PC-3 (cell line): ENCODE results near the gene USP17L12. TPM values are rescaled to one million over a fixed set of nuclear protein-coding genes. Genes with fewer than 3 reads are reported as not detected.
"Not testable (repeated sequence)": the region's sequence is repeated elsewhere in the genome, so short reads cannot be mapped to it uniquely, and the experiment has no call there.

ENCODE experiments used
- ATAC-seq: fragments of 200-7000 bp; cut with Tn5 transposase; 2 replicates; pipeline ENCODE4 v1.9.1; 2020; ENCODE audit warnings: mild to moderate bottlenecking, moderate library complexity
- BruUV-seq: library from RNA; stranded (reverse); fragments of 400-500 nt; replicated peaks from 2 replicates; lab custom pipeline; 2021; lab: Mats Ljungman, UMichigan
- CTCF ChIA-PET: fragments of 300-600 bp; sonication (Branson Sonifier 250); formaldehyde crosslinking; loops from one replicate; lab custom pipeline; 2022; ENCODE audit warnings: antibody characterized with exemption; lab: Charles Lee
- POLR2A ChIA-PET: fragments of 300-600 bp; sonication (Branson Sonifier 250); formaldehyde crosslinking; loops from one replicate; lab custom pipeline; 2022; ENCODE audit warnings: antibody characterized with exemption; ENCODE audit not compliant: unreplicated experiment; lab: Charles Lee
- DNase-seq: peaks from one replicate; pipeline ENCODE4 v3.0.0-alpha.2; 2015
- H2AFZ ChIP-seq: fragments of 300-600 bp; sonication (generic); 2 replicates; pipeline ENCODE4 v1.6.0; 2016; ENCODE audit warnings: antibody characterized with exemption, low read length
- H3F3A ChIP-seq: fragments of 300-600 bp; sonication (generic); one replicate; pipeline ENCODE4 v1.6.0; 2017; ENCODE audit warnings: antibody characterized with exemption, low read length, control low read depth, mild to moderate bottlenecking; ENCODE audit not compliant: unreplicated experiment
- H3K27ac ChIP-seq: fragments of 300-600 bp; sonication (generic); 2 replicates; pipeline ENCODE4 v1.5.1; 2016; ENCODE audit warnings: mild to moderate bottlenecking, low read length
- H3K27me3 ChIP-seq: fragments of 300-600 bp; sonication (generic); 2 replicates; pipeline ENCODE4 v1.6.1; 2016; ENCODE audit warnings: low read length, mixed read lengths
- H3K36me3 ChIP-seq: fragments of 300-600 bp; sonication (generic); 2 replicates; pipeline ENCODE4 v1.6.1; 2016; ENCODE audit warnings: low read depth, mixed run types, low read length, mixed read lengths
- H3K4me1 ChIP-seq: fragments of 300-600 bp; sonication (generic); 2 replicates; pipeline ENCODE4 v1.5.1; 2016; ENCODE audit warnings: low read length; ENCODE audit not compliant: insufficient read depth
- H3K4me2 ChIP-seq: fragments of 300-600 bp; sonication (generic); 2 replicates; pipeline ENCODE4 v1.6.0; 2016; ENCODE audit warnings: low read length
- H3K4me3 ChIP-seq: fragments of 300-600 bp; sonication (generic); 2 replicates; pipeline ENCODE4 v1.5.1; 2016; ENCODE audit warnings: mild to moderate bottlenecking, low read length, mixed read lengths
- H3K79me2 ChIP-seq: fragments of 300-600 bp; sonication (generic); 2 replicates; pipeline ENCODE4 v1.6.1; 2017; ENCODE audit warnings: low read length, mixed read lengths
- H3K9ac ChIP-seq: fragments of 300-600 bp; sonication (generic); 2 replicates; pipeline ENCODE4 v1.6.0; 2016; ENCODE audit warnings: mild to moderate bottlenecking, low read length
- H3K9me2 ChIP-seq: fragments of 300-600 bp; sonication (generic); replicated peaks from 2 replicates; pipeline ENCODE4 v1.6.1; 2016; ENCODE audit warnings: mixed run types, low read length, mixed read lengths
- H3K9me3 ChIP-seq: fragments of 300-600 bp; sonication (generic); 2 replicates; pipeline ENCODE4 v1.6.1; 2016; ENCODE audit warnings: low read length, mixed read lengths
- H4K20me1 ChIP-seq: fragments of 300-600 bp; sonication (generic); 2 replicates; pipeline ENCODE4 v1.6.1; 2016; ENCODE audit warnings: low read length, mixed read lengths
- intact Hi-C: fragments of 100-400 bp; cut with micrococcal nuclease; formaldehyde crosslinking; loops from 2 replicates; pipeline ENCODE4 v1.9.0; 2023
- total RNA-seq: library from RNA; depleted of rRNA; stranded (reverse); fragments of >200 nt; gene quantifications from 2 replicates; pipeline ENCODE4 v1.2.3, GENCODE V29; 2014

The USP17L12 gene
- total RNA-seq, 1 experiment from 2014 or later = not detected

- H2AFZ ChIP-seq, H3K27me3 ChIP-seq, H3K9me2 ChIP-seq, H4K20me1 ChIP-seq, CTCF ChIA-PET, POLR2A ChIA-PET, DNase-seq, H3K4me1 ChIP-seq, H3K4me2 ChIP-seq, H3F3A ChIP-seq, H3K9ac ChIP-seq, H3K4me3 ChIP-seq, ATAC-seq, H3K27ac ChIP-seq, H3K79me2 ChIP-seq, BruUV-seq, H3K9me3 ChIP-seq, intact Hi-C loops, H3K36me3 ChIP-seq: not testable (repeated sequence)
These were observed 14.1 kb downstream of the USP17L12 start, which contains the start of gene USP17L15 for GRCh38 chr4:9234085-9234484. USP17L15 (plus strand) TSS chr4:9234385; CDS start chr4:9234385, 0 bp downstream.

DNA sequence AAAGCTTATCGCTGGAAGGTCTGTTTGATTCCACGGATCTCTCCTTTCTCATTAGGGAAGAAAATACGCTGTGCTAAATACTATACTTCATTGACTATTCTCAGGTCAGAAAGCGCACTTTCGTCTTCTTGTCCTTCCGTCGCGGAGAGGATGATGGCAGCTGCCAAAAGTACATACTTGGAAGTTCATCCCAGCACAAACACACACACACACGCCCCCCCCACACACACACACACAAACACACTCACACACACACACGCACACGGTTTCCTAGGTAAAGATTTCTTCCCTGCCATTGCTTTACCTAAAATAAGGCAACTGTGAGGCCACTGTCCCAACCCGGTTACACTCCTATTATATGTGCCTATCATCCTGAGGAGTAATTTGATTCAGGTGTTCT is 18.5 kb downstream of the USP17L12 start:
- DNase-seq, H3K9me2 ChIP-seq, H3K27ac ChIP-seq, H3K9me3 ChIP-seq, H3K27me3 ChIP-seq, H3K4me1 ChIP-seq, ATAC-seq, BruUV-seq, POLR2A ChIA-PET, H3K9ac ChIP-seq, CTCF ChIA-PET, H3K4me3 ChIP-seq, H3K4me2 ChIP-seq, H2AFZ ChIP-seq, intact Hi-C loops, H3K36me3 ChIP-seq, H4K20me1 ChIP-seq, H3F3A ChIP-seq, H3K79me2 ChIP-seq: not testable (repeated sequence)

DNA sequence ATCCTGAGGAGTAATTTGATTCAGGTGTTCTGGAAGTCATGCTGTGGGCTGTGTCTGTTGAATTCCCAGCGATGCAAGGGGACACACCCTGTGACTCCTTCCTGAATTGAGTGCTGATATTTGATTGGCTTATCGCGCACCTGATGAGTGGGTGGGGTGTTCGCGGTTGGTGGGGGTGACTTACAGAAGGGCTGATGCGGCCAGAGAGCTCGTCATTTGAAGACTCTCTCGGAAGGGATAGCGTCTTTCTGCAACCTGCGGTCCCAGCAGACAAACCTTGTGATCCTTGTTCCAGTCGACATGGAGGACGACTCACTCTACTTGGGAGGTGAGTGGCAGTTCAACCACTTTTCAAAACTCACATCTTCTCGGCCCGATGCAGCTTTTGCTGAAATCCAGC is 23.6 kb downstream of the USP17L12 start, which contains the start of gene USP17L17:
Gene USP17L17, plus strand, starts transcription at position 301 of the 400 bp plus-strand sequence. Its CDS starts 0 bp downstream, at position 301.
- H3K9ac ChIP-seq, H3K4me3 ChIP-seq, DNase-seq, H4K20me1 ChIP-seq, intact Hi-C loops, H3F3A ChIP-seq, H3K36me3 ChIP-seq, CTCF ChIA-PET, H3K27ac ChIP-seq, H3K9me2 ChIP-seq, H3K4me2 ChIP-seq, H3K4me1 ChIP-seq, H3K9me3 ChIP-seq, H2AFZ ChIP-seq, POLR2A ChIA-PET, BruUV-seq, ATAC-seq, H3K27me3 ChIP-seq, H3K79me2 ChIP-seq: not testable (repeated sequence)

- H3K36me3 ChIP-seq, POLR2A ChIA-PET, intact Hi-C loops, H4K20me1 ChIP-seq, H3K27me3 ChIP-seq, H3K4me2 ChIP-seq, DNase-seq, H2AFZ ChIP-seq, H3K9me3 ChIP-seq, H3K9ac ChIP-seq, BruUV-seq, H3K27ac ChIP-seq, CTCF ChIA-PET, H3K79me2 ChIP-seq, H3K4me3 ChIP-seq, H3K9me2 ChIP-seq, ATAC-seq, H3K4me1 ChIP-seq, H3F3A ChIP-seq: not testable (repeated sequence)
These were observed 28.2 kb downstream of the USP17L12 start, which contains the start of gene USP17L18 for GRCh38 chr4:9247953-9248680. USP17L18 (plus strand) TSS chr4:9248630; CDS start chr4:9248630, 0 bp downstream.

DNA sequence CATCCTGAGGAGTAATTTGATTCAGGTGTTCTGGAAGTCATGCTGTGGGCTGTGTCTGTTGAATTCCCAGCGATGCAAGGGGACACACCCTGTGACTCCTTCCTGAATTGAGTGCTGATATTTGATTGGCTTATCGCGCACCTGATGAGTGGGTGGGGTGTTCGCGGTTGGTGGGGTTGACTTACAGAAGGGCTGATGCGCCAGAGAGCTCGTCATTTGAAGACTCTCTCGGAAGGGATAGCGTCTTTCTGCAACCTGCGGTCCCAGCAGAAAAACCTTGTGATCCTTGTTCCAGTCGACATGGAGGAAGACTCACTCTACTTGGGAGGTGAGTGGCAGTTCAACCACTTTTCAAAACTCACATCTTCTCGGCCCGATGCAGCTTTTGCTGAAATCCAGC is 33.1 kb downstream of the USP17L12 start, which contains the start of gene USP17L19:
Gene USP17L19, plus strand, starts transcription at position 301 of the 400 bp plus-strand sequence. Its CDS starts 0 bp downstream, at position 301.
- DNase-seq, intact Hi-C loops, BruUV-seq, H3K79me2 ChIP-seq, H3F3A ChIP-seq, H4K20me1 ChIP-seq, H3K27ac ChIP-seq, H3K9ac ChIP-seq, POLR2A ChIA-PET, CTCF ChIA-PET, H3K9me3 ChIP-seq, H3K9me2 ChIP-seq, H3K36me3 ChIP-seq, H3K27me3 ChIP-seq, H3K4me3 ChIP-seq, ATAC-seq, H2AFZ ChIP-seq, H3K4me1 ChIP-seq, H3K4me2 ChIP-seq: not testable (repeated sequence)

GRCh38 chr4:9257824-9258223 is 37.9 kb downstream of the USP17L12 start, which contains the start of gene USP17L20:
USP17L20 (plus strand) TSS chr4:9258124; CDS start chr4:9258124, 0 bp downstream.
- ATAC-seq, H3K9me2 ChIP-seq, H3K27ac ChIP-seq, BruUV-seq, H3K4me3 ChIP-seq, H4K20me1 ChIP-seq, H3K27me3 ChIP-seq, H3F3A ChIP-seq, H3K4me2 ChIP-seq, H3K9ac ChIP-seq, CTCF ChIA-PET, POLR2A ChIA-PET, H3K79me2 ChIP-seq, H3K36me3 ChIP-seq, DNase-seq, H2AFZ ChIP-seq, intact Hi-C loops, H3K9me3 ChIP-seq, H3K4me1 ChIP-seq: not testable (repeated sequence)
